GM12878 (cell line): ENCODE measurements around the gene DYNC1I2.

ENCODE experiments used
- CTCF ChIP-seq, 3 experiments: IDR thresholded peaks in 2 of 3; conservative IDR thresholded peaks in 1 of 3; 2 replicates each; pipeline ENCODE4 v1.5.1; 2011; ENCODE audit warnings: low read depth in 3 of 3, low read length in 3 of 3, mild to moderate bottlenecking in 3 of 3, control low read depth in 2 of 3, moderate library complexity in 2 of 3, inconsistent platforms in 1 of 3, mixed read lengths in 1 of 3; ENCODE audit not compliant: control insufficient read depth in 2 of 3, insufficient read depth in 1 of 3; ENCODE audit errors: extremely low read depth in 1 of 3
- IRF3 ChIP-seq: fragments of 450-650 bp; IDR thresholded peaks from 2 replicates; pipeline ENCODE4 v1.6.1; 2014; ENCODE audit warnings: mild to moderate bottlenecking
- POLR2AphosphoS5 ChIP-seq: IDR thresholded peaks from 2 replicates; pipeline ENCODE4 v1.6.1; 2011; ENCODE audit warnings: mild to moderate bottlenecking, low read length, inconsistent platforms
- ZNF217 ChIP-seq: fragments of 450-650 bp; IDR thresholded peaks from 2 replicates; pipeline ENCODE4 v1.6.1; 2017; ENCODE audit warnings: antibody characterized with exemption, mild to moderate bottlenecking

DNA sequence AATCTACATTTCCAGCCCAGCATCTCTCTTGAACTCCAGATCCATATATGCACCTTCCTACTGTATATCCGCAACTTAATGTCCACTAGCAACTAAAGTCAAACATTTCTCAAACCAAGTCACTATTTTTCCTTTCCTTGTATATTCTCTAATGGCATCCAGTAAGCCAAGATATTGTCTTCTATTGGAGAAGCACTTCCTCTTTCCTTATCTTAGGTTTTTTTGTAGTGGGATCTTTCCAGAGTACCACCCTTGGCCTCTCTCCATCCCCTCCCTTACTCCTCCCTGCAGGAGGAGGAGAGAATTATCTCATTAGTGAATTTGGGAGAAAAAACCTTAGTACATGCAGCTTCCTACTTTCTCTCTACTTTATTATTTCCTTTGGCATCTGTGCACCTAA, 8.7 kb upstream of the DYNC1I2 start:
- TF ChIP-seq ZNF217 (no peak), POLR2AphosphoS5 (no peak), IRF3 (no peak), CTCF (IDR thresholded peaks at IDR 0.05 in 2 of 3, conservative IDR thresholded peaks at IDR 0.05 in 1 of 3; ENCODE audit: control insufficient read depth in 2 of 3, extremely low read depth in 1 of 3, insufficient read depth in 1 of 3, low read depth in 3 of 3, low read length in 3 of 3) (no peak)
